ENCODE measurements around the gene SOCS3.
"Not testable (repeated sequence)": the region's sequence is repeated elsewhere in the genome, so short reads cannot be mapped to it uniquely, and the experiment has no call there.

Gene SOCS3

GRCh38 chr17:78309659-78310255 lies 50.1 kb downstream of the SOCS3 start:
- TF ChIP-seq ZNF335 (tag by site-specific recombination; conservative IDR thresholded peaks at IDR 0.05) (peak; percentile 67), ZNF600 (tag by site-specific recombination; IDR thresholded peaks at IDR 0.05) (peak; percentile 83), GLIS1 (tag by site-specific recombination; IDR thresholded peaks at IDR 0.05) (0 out of 2 replicates have a peak, but pooled peaks have one; percentile 27)
- H3K27ac ChIP-seq (ENCODE audit: extremely low read depth, low read depth, low read length); POLR2A ChIA-PET; H3K4me1 ChIP-seq (ENCODE audit: control insufficient read depth, insufficient read depth, low read length); H3K4me3 ChIP-seq (ENCODE audit: low read depth, low read length); H3K36me3 ChIP-seq (ENCODE audit: control insufficient read depth in 2 of 2, insufficient read depth in 1 of 2, low read length in 2 of 2); H3K9me3 ChIP-seq (ENCODE audit: control insufficient read depth, insufficient read depth, low read depth, low read length): not testable (repeated sequence)
- CTCF ChIA-PET = interaction anchor here (0.6 to 1.9 kb wide), 2 partner anchors 53 to 1791 kb away, joined by 3 to 6 read pairs; partner anchors contain the start of gene GAA

GRCh38 chr17:78307887-78308638 lies 51.8 kb downstream of the SOCS3 start:
- H3K27ac ChIP-seq (ENCODE audit: extremely low read depth, low read depth, low read length) = no peak overlapping the region
- H3K4me1 ChIP-seq (ENCODE audit: control insufficient read depth, insufficient read depth, low read length) = no peaks in the 10 kb centered on the region
- no peak overlapping the region for H3K4me3 ChIP-seq (ENCODE audit: low read depth, low read length)
- ChIA-PET POLR2A (interaction anchor here (0.5 to 1.4 kb wide), 3 partner anchors 10 to 104 kb away, joined by 3 to 5 read pairs (median 4); partner anchors contain the start of gene SOCS3), CTCF (interaction anchor here (0.5 to 1.5 kb wide), 2 partner anchors 19 to 100 kb away, joined by 3 to 5 read pairs; no protein-coding TSS in a partner anchor)
- H3K36me3 ChIP-seq (ENCODE audit: control insufficient read depth in 2 of 2, insufficient read depth in 1 of 2, low read length in 2 of 2) = no peaks in the 10 kb centered on the region
- no peaks in the 10 kb centered on the region for H3K9me3 ChIP-seq (ENCODE audit: control insufficient read depth, insufficient read depth, low read depth, low read length)
- TF ChIP-seq ZNF501 (tag by site-specific recombination; IDR thresholded peaks at IDR 0.05) (no peak), YY2 (tag by site-specific recombination; IDR thresholded peaks at IDR 0.05) (no peak), ZNF24 (tag by site-specific recombination; IDR thresholded peaks at IDR 0.05) (no peak), ZSCAN30 (tag by site-specific recombination; IDR thresholded peaks at IDR 0.05) (no peak), ZNF140 (tag by site-specific recombination; IDR thresholded peaks at IDR 0.05) (no peak), ZBTB17 (tag by site-specific recombination; IDR thresholded peaks at IDR 0.05) (peak; percentile 50; the same call in 1 of the 2 replicates), TCF7L2 (IDR thresholded peaks at IDR 0.05; ENCODE audit: borderline replicate concordance, low read depth, low read length) (no peak), HOXA7 (CRISPR knock-in tag; IDR thresholded peaks at IDR 0.05; ENCODE audit: borderline replicate concordance) (no peak), PRDM1 (tag by site-specific recombination; IDR thresholded peaks at IDR 0.05) (peak; percentile 45), WT1 (tag by site-specific recombination; IDR thresholded peaks at IDR 0.05) (peak; percentile 14; the same call in 1 of the 2 replicates), ZNF37A (tag by site-specific recombination; IDR thresholded peaks at IDR 0.05) (no peak), ZNF510 (tag by site-specific recombination; IDR thresholded peaks at IDR 0.05; ENCODE audit: insufficient replicate concordance) (no peak), GLIS2 (tag by site-specific recombination; IDR thresholded peaks at IDR 0.05) (no peak), ZNF2 (tag by site-specific recombination; IDR thresholded peaks at IDR 0.05) (no peak), ZNF132 (tag by site-specific recombination; IDR thresholded peaks at IDR 0.05; ENCODE audit: borderline replicate concordance) (no peak), ZNF19 (tag by site-specific recombination; IDR thresholded peaks at IDR 0.05; ENCODE audit: low read depth) (no peak), ZNF600 (tag by site-specific recombination; IDR thresholded peaks at IDR 0.05) (0 out of 2 replicates have a peak, but pooled peaks have one; percentile 41)

DNA sequence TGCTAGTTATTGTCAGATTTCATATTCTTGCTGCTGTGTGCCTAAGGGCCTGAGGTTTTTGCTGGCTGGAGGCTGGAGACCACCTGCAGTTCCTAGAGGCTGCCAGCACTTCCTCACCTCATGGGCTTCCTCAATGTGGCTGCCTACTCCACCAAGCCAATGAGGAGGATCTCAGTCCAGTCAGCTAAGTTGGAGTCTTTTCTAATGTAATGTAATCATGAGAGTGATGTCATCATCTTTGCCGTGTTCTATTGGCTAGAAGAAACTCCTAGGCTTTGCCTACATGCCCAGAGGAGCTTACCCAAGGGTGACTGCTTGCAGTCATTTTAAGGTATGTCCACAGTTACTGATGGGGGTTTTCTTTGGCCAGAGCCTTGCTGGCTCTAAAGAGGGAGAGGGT lies 53.0 kb downstream of the SOCS3 start:
- H3K36me3 ChIP-seq (ENCODE audit: control insufficient read depth in 2 of 2, insufficient read depth in 1 of 2, low read length in 2 of 2) = no peaks in the 10 kb centered on the region
- no peak overlapping the region for H3K4me3 ChIP-seq (ENCODE audit: low read depth, low read length)
- H3K9me3 ChIP-seq (ENCODE audit: control insufficient read depth, insufficient read depth, low read depth, low read length) = no peaks in the 10 kb centered on the region
- no peak overlapping the region for H3K27ac ChIP-seq (ENCODE audit: extremely low read depth, low read depth, low read length)
- CTCF ChIA-PET = interaction anchor here (0.6 to 0.8 kb wide), 2 partner anchors 105 to 305 kb away, joined by 3 read pairs; no protein-coding TSS in a partner anchor
- H3K4me1 ChIP-seq (ENCODE audit: control insufficient read depth, insufficient read depth, low read length) = no peaks in the 10 kb centered on the region
- POLR2A ChIA-PET = interaction anchor here (1.4 kb wide), 1 partner anchor 9 kb away, joined by 4 read pairs; no protein-coding TSS in a partner anchor
- peak; percentile 37 for TF ChIP-seq SETDB1 (IDR thresholded peaks at IDR 0.05; ENCODE audit: insufficient read length, low read length)
- TF ChIP-seq ZBTB10 (tag by site-specific recombination; IDR thresholded peaks at IDR 0.05) = no peak
- TF ChIP-seq, protein P1, sequence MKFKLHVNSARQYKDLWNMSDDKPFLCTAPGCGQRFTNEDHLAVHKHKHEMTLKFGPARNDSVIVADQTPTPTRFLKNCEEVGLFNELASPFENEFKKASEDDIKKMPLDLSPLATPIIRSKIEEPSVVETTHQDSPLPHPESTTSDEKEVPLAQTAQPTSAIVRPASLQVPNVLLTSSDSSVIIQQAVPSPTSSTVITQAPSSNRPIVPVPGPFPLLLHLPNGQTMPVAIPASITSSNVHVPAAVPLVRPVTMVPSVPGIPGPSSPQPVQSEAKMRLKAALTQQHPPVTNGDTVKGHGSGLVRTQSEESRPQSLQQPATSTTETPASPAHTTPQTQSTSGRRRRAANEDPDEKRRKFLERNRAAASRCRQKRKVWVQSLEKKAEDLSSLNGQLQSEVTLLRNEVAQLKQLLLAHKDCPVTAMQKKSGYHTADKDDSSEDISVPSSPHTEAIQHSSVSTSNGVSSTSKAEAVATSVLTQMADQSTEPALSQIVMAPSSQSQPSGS (tag by site-specific recombination; IDR thresholded peaks at IDR 0.05; ENCODE audit: low read depth) = peak; percentile 82
